GM12875 (cell line): ENCODE data around the gene C1QTNF12.

Experiments used
- H3K4me3 ChIP-seq: one replicate; pipeline ENCODE4 v1.5.1; 2011; ENCODE audit warnings: low read depth, low read length, control low read depth
- CTCF ChIP-seq: IDR thresholded peaks from 2 replicates; pipeline ENCODE4 v1.5.1; 2011; ENCODE audit warnings: low read depth, mild to moderate bottlenecking, control low read depth, inconsistent platforms, low read length, moderate library complexity, borderline replicate concordance; ENCODE audit not compliant: insufficient read depth

Gene C1QTNF12

DNA sequence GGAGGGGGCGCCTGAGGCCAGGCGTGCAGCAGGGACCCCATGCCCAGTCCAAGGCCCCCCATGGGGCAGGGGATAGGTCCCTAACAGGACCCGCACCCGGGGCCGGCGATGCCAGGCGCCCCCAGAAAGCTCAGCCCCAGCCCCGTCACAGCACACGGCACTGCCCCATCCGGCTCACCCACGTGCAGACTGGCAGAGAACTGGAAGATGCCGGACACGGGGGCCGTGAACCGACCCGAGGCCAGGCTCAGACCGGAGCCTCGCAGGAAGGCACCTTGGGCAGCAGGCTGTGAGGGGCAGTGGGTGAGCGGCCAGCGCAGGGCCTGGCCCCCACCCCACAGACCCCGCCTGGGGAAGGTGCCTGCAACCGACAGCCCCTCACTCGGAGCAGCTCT, 3.3 kb downstream of the C1QTNF12 start:
- no peak overlapping the region for H3K4me3 ChIP-seq
- no peak for TF ChIP-seq CTCF

DNA sequence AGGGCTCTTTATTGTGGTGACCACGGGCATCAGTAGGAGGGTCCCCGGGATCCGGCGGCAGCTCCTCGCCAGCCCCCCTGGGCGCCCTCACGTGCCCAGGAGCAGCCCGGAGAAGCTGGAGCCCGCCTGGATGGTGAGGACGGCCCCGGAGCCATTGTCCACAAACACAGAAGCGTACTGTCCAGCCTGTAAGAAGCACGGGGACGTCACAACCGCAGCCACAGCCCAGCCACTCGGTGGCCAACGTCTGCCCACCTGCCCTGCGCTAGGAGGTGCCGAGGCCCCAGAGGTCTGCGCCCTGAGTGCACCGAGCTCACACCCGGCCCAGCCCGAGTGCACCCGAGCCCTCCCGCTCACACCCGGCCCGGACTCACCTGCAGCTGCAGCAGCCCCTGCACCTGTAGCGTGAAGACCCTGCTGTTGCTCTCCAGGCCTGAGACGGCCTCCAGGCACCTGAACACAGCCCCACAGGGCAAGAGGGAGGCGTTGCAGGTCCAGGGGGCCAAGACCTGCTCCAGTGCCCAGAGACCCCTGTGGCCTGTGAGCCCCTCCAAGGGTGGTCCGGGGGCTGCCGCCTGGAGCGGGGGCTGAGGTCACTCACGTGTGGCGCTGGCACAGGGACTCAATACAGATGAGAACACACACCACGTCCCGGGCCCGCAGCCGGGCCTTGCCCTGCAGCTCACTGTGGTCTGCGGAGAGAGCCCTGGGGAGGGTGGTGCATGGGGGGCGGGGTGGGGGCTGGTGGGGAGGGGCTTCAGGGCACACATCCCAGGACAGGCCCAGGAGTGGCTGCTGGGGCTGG, 3.9 kb downstream of the C1QTNF12 start:
- no peak for TF ChIP-seq CTCF
- no peak overlapping the region for H3K4me3 ChIP-seq

DNA sequence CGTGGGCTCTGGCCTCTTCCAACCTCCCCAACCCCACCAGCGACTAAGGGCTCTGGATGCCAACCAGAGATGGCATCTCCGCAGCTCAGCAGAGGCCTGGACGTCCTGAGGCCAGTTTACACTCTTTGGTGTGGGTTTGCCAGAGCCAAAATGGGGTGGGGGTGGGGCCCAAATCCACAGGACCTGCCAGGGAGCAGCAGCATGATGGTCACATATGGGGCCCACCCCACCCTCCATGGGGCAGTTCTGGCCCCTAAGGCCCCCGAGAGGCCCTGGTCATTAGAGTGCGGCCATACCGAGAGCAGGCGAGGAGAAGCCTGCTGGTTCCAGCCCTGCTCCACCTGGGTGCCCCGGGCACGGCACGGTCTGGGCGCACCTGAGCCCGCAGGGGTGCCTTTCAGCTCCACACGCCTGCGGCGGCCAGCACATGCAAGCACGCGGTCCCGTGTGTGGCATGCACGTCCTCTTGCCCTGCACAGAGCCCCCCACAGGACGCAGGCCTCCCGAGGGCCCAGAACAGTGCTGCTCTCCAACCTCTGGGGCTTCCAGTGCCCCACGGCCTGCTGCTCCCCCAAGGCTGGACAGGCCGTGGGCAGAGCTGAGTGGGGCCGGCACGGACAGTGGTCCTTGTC, 4.8 kb downstream of the C1QTNF12 start:
- H3K4me3 ChIP-seq, result no peak overlapping the region
- no peak for TF ChIP-seq CTCF

GRCh38 chr1:1240822-1241587, 5.5 kb downstream of the C1QTNF12 start:
- no peak overlapping the region for H3K4me3 ChIP-seq
- TF ChIP-seq CTCF, result no peak

- TF ChIP-seq CTCF, result no peak
- no peak overlapping the region for H3K4me3 ChIP-seq
Observed at GRCh38 chr1:1240348-1240732, 6.2 kb downstream of the C1QTNF12 start.

DNA sequence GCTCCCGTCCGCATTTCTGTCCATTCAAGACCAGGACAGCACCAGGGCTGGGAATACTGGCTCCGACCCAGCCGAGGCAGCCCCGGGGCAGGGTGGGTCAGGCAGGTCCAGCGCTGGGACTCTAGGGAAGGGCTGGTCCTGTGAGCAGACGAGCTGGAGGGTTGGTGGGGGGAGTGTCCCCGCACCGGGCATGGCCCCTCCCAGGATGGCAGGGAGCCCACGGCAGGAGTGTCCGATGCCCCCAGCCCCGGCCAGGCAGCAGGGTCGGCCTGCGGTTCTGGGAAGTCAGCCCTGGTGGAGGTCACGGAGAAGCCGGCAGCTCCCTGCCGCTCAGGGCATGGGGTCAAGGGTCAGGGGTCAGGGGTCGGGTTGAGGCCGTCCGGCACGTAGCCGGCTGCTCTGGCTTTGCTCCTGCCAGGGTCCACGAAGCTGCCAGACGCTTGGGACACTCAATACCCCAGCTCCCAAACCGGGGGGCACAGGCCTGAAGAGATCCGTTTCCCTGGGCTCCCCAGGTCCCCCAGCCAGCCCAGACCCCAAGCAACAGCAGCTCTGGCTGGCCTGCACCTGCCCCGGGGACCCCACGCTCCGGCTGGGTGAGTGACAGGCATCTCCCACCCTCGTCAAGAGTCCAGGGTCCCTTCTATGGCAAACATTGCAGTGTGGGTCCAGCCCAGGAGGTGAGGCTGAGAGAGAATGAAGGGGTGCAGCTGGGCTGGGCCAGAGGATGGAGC, 6.7 kb downstream of the C1QTNF12 start:
- no peak for TF ChIP-seq CTCF
- no peak overlapping the region for H3K4me3 ChIP-seq
